OCI-LY7 (cell line): Measurements from ENCODE around the gene DNAAF1. TPM values are rescaled to one million over a fixed set of nuclear protein-coding genes. Genes with fewer than 3 reads are reported as not detected.

Experiments used
- BruUV-seq: library from RNA; stranded (reverse); fragments of 400-500 nt; replicated peaks from 2 replicates; lab custom pipeline; 2021; lab: Mats Ljungman, UMichigan
- CTCF ChIA-PET: fragments of 300-600 bp; sonication (Branson Sonifier 250); formaldehyde crosslinking; loops from one replicate; lab custom pipeline; 2022; ENCODE audit warnings: antibody characterized with exemption; ENCODE audit not compliant: unreplicated experiment; lab: Charles Lee
- POLR2A ChIA-PET: fragments of 300-600 bp; sonication (Branson Sonifier 250); formaldehyde crosslinking; loops from one replicate; lab custom pipeline; 2022; ENCODE audit warnings: antibody characterized with exemption; lab: Charles Lee
- DNase-seq: peaks from one replicate; pipeline ENCODE4 v3.0.0-alpha.2; 2015; ENCODE audit warnings: low spot score
- H2AFZ ChIP-seq: fragments of 200-600 bp; sonication (generic), shearing (Covaris generic); 2 replicates; pipeline ENCODE4 v1.6.1; 2014; ENCODE audit warnings: mild to moderate bottlenecking, antibody characterized with exemption, low read length, moderate library complexity
- H3K27ac ChIP-seq: fragments of 200-600 bp; sonication (generic); 2 replicates; pipeline ENCODE4 v1.5.1; 2014; ENCODE audit warnings: mixed run types, low read depth, mild to moderate bottlenecking, moderate library complexity, low read length, inconsistent platforms; ENCODE audit not compliant: poor library complexity, severe bottlenecking
- H3K36me3 ChIP-seq: fragments of 200-600 bp; sonication (generic); 2 replicates; pipeline ENCODE4 v1.6.1; 2014; ENCODE audit warnings: mild to moderate bottlenecking, antibody characterized with exemption, low read length, moderate library complexity, mixed read lengths; ENCODE audit not compliant: insufficient read depth
- H3K4me1 ChIP-seq: fragments of 200-600 bp; sonication (generic); 2 replicates; pipeline ENCODE4 v1.5.1; 2014; ENCODE audit warnings: mild to moderate bottlenecking, low read length; ENCODE audit not compliant: insufficient read depth, poor library complexity, severe bottlenecking
- H3K4me2 ChIP-seq: fragments of 200-600 bp; sonication (generic); 2 replicates; pipeline ENCODE4 v1.6.1; 2014; ENCODE audit warnings: mild to moderate bottlenecking, low read length
- H3K4me3 ChIP-seq: fragments of 200-600 bp; sonication (generic); 2 replicates; pipeline ENCODE4 v1.5.1; 2014; ENCODE audit warnings: mild to moderate bottlenecking, low read depth, low read length; ENCODE audit not compliant: poor library complexity, severe bottlenecking
- H3K79me2 ChIP-seq: fragments of 200-600 bp; sonication (generic); 2 replicates; pipeline ENCODE4 v1.6.1; 2016; ENCODE audit warnings: low read depth, mild to moderate bottlenecking, low read length, moderate library complexity, mixed read lengths; ENCODE audit not compliant: insufficient read depth
- H3K9me2 ChIP-seq: fragments of 200-600 bp; sonication (generic); 2 replicates; pipeline ENCODE4 v1.6.1; 2016; ENCODE audit warnings: mild to moderate bottlenecking, low read length, mixed read lengths; ENCODE audit not compliant: insufficient read depth
- H3K9me3 ChIP-seq: fragments of 200-600 bp; sonication (generic); 2 replicates; pipeline ENCODE4 v1.6.1; 2014; ENCODE audit warnings: mild to moderate bottlenecking, mixed run types, low read length, mixed read lengths
- H4K20me1 ChIP-seq: fragments of 200-600 bp; sonication (generic); 2 replicates; pipeline ENCODE4 v1.6.1; 2014; ENCODE audit warnings: mild to moderate bottlenecking, antibody characterized with exemption, low read length, moderate library complexity, mixed read lengths; ENCODE audit not compliant: insufficient read depth
- CTCF ChIP-seq: fragments of 200-600 bp; sonication (generic); conservative IDR thresholded peaks from 2 replicates; pipeline ENCODE4 v1.5.1; 2014; ENCODE audit warnings: mild to moderate bottlenecking, antibody characterized with exemption, low read length, moderate library complexity, mixed read lengths
- EZH2phosphoT487 ChIP-seq: fragments of 200-600 bp; sonication (generic); IDR thresholded peaks from 2 replicates; pipeline ENCODE4 v1.6.1; 2018; ENCODE audit warnings: low read depth, borderline replicate concordance, mild to moderate bottlenecking, mixed run types, antibody characterized with exemption, low read length, moderate library complexity, mixed read lengths
- intact Hi-C: fragments of 100-400 bp; cut with micrococcal nuclease; formaldehyde crosslinking; loops from one replicate; pipeline ENCODE4 v1.10.0; 2022; ENCODE audit not compliant: unreplicated experiment
- total RNA-seq, 2 experiments: library from RNA; depleted of rRNA in 1 of 2; stranded (reverse); fragments of >200 nt in 1 of 2; shearing (Covaris generic) in 1 of 2; gene quantifications; 2 replicates each; pipeline ENCODE4 v1.2.3, GENCODE V29; 2014 to 2022

DNAAF1 gene
- total RNA-seq, 2 experiments from 2014 or later, result 0.34 TPM; not detected in 1

DNA sequence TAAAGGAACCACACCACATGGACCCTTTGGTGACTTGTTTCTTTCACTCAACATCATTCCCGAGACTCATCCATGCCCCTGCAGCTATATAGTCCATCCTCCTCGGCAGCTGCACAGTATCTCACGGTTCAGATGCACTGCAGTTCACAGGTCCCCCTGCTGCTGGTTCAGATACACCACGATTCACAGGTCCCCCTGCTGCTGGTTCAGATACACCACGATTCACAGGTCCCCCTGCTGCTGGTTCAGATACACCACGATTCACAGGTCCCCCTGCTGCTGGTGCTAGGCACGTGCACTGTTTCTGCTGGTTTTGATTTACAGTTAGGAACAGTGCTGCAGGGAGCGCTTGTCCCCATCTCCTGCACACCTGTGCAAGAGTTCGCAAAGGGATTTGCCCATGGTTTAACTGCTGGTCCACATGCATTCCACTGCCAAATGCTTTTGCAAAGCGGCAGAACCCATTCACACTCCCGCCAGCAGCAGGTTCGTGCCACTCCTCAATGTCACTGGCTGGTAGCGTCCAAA is 3.9 kb upstream of the DNAAF1 start:
- intact Hi-C loops, result loop anchor here (1.0 kb wide), 1 partner anchor 56 kb away; no protein-coding TSS in a partner anchor
- Histone ChIP-seq H3K9me2 (no peaks in the 10 kb centered on the region), H3K4me1 (peaks cover 17% of the 10 kb centered on the region), H3K79me2 (peaks cover 20% of the 10 kb centered on the region), H4K20me1 (0 out of 2 replicates have a peak, but pooled peaks cover 9% of the 10 kb centered on the region), H2AFZ (no peak overlapping the region), H3K4me3 (no peak overlapping the region), H3K9me3 (no peaks in the 10 kb centered on the region), H3K27ac (no peak overlapping the region), H3K36me3 (peaks cover 4% of the 10 kb centered on the region; the same call in 1 of the 2 replicates), H3K4me2 (peak overlapping the region; percentile 17; the same call in 1 of the 2 replicates)
- no TSS peak for BruUV-seq
- CTCF ChIA-PET, result interaction anchor here (0.7 to 1.0 kb wide), 2 partner anchors 8 to 331 kb away, joined by 3 to 4 read pairs; no protein-coding TSS in a partner anchor
- POLR2A ChIA-PET, result interaction anchor here (1.6 kb wide), 1 partner anchor 24 kb away, joined by 7 read pairs; the partner anchor contains the start of gene MBTPS1
- no peak for TF ChIP-seq EZH2phosphoT487
- TF ChIP-seq CTCF, result peak; percentile 73
- peak; percentile 69 for DNase-seq

DNA sequence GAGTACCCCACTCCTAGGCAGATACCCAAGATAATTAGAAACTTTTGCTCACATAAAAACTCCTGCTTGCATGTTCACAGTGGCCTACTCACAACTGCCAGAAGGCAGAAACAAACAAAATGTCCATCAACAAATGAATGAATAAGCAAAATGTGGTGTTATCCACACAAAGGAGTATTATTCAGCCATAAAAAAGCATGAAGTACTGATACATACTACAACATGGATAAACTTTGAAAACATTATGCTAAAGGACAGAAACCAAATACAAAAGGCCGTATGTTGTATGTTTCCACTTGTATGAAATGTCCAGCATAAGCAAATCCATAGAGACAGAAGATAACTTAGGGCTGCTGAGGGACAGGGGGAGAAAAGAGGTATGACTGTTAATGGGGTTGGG is 2.0 kb upstream of the DNAAF1 start:
- H3K4me3 ChIP-seq, result no peak overlapping the region
- H3K9me2 ChIP-seq, result no peaks in the 10 kb centered on the region
- H3K9me3 ChIP-seq, result no peaks in the 10 kb centered on the region
- peaks cover 20% of the 10 kb centered on the region for H3K79me2 ChIP-seq
- peaks cover 4% of the 10 kb centered on the region; the same call in 1 of the 2 replicates for H3K36me3 ChIP-seq
- no peak overlapping the region for H2AFZ ChIP-seq
- ChIA-PET CTCF (no interaction called here), POLR2A (interaction anchor here (0.6 to 0.8 kb wide), 3 partner anchors 9 to 92 kb away, joined by 3 read pairs; no protein-coding TSS in a partner anchor)
- H3K27ac ChIP-seq, result no peak overlapping the region
- H3K4me2 ChIP-seq, result 0 out of 2 replicates have a peak overlapping the region, but pooled peaks have one; percentile 98
- peaks cover 17% of the 10 kb centered on the region for H3K4me1 ChIP-seq
- intact Hi-C loops, result no loop called here
- BruUV-seq, result TSS peak; percentile 59
- 0 out of 2 replicates have a peak, but pooled peaks cover 9% of the 10 kb centered on the region for H4K20me1 ChIP-seq
- no peak for TF ChIP-seq CTCF
- TF ChIP-seq EZH2phosphoT487, result no peak
- DNase-seq, result no peak

GRCh38 chr16:84143784-84144199 is 1.3 kb upstream of the DNAAF1 start:
- H3K36me3 ChIP-seq, result peaks cover 4% of the 10 kb centered on the region; the same call in 1 of the 2 replicates
- H3K4me2 ChIP-seq, result peak overlapping the region; percentile 98
- CTCF ChIA-PET, result interaction anchor here (0.6 kb wide), 1 partner anchor 8 kb away, joined by 4 read pairs; no protein-coding TSS in a partner anchor
- no peaks in the 10 kb centered on the region for H3K9me2 ChIP-seq
- intact Hi-C loops, result no loop called here
- peak overlapping the region; percentile 50 for H3K27ac ChIP-seq
- BruUV-seq, result no TSS peak
- H3K4me1 ChIP-seq, result peaks cover 17% of the 10 kb centered on the region
- POLR2A ChIA-PET, result interaction anchor here (0.6 to 2.0 kb wide), 3 partner anchors 12 to 27 kb away, joined by 3 to 15 read pairs (median 6); partner anchors contain the start of gene MBTPS1
- DNase-seq, result no peak
- H3K79me2 ChIP-seq, result peaks cover 20% of the 10 kb centered on the region
- TF ChIP-seq CTCF (no peak), EZH2phosphoT487 (no peak)
- peak overlapping the region; percentile 74 for H3K4me3 ChIP-seq
- 0 out of 2 replicates have a peak, but pooled peaks cover 9% of the 10 kb centered on the region for H4K20me1 ChIP-seq
- peak overlapping the region; percentile 54; the same call in 1 of the 2 replicates for H2AFZ ChIP-seq
- H3K9me3 ChIP-seq, result no peaks in the 10 kb centered on the region
